ENCODE measurements around the gene KRTAP4-11. TPM values are rescaled to one million over a fixed set of nuclear protein-coding genes. Genes with fewer than 3 reads are reported as not detected.
"Not testable (repeated sequence)": the region's sequence is repeated elsewhere in the genome, so short reads cannot be mapped to it uniquely, and the experiment has no call there.

KRTAP4-11 gene
- polyA plus RNA-seq, 1 of the 3 experiments (the other 2 are of a cell fraction), result not detected

GRCh38 chr17:41123292-41123990, 5.3 kb upstream of the KRTAP4-11 start:
- 22% methylated on average over 8 of the region's 12 CpGs for WGBS (ENCODE audit: low lambda C conversion rate)
- H3F3A ChIP-seq (replicated peaks; ENCODE audit: insufficient read depth); DNase-seq; H4K20me1 ChIP-seq (ENCODE audit: insufficient read depth); H3K79me2 ChIP-seq (ENCODE audit: insufficient read depth); POLR2A ChIA-PET; H3K4me1 ChIP-seq (ENCODE audit: control insufficient read depth in 1 of 2, insufficient read depth in 2 of 2, low read depth in 1 of 2, low read length in 1 of 2); H3K4me2 ChIP-seq; H3K27ac ChIP-seq (ENCODE audit: low read depth in 2 of 2, low read length in 1 of 2); H3K27me3 ChIP-seq (ENCODE audit: insufficient read depth); H3K9me2 ChIP-seq; H2AFZ ChIP-seq (ENCODE audit: low read depth); H3K9me3 ChIP-seq; H3K36me3 ChIP-seq (replicated peaks in 1 of 2; ENCODE audit: control insufficient read depth in 1 of 2, insufficient read depth in 2 of 2, low read length in 1 of 2); H3K4me3 ChIP-seq (ENCODE audit: low read depth in 2 of 2, low read length in 1 of 2); H3K9ac ChIP-seq: not testable (repeated sequence)
- CTCF ChIA-PET, result interaction anchor here (1.0 kb wide), 1 partner anchor 426 kb away, joined by 4 read pairs; no protein-coding TSS in a partner anchor

DNA sequence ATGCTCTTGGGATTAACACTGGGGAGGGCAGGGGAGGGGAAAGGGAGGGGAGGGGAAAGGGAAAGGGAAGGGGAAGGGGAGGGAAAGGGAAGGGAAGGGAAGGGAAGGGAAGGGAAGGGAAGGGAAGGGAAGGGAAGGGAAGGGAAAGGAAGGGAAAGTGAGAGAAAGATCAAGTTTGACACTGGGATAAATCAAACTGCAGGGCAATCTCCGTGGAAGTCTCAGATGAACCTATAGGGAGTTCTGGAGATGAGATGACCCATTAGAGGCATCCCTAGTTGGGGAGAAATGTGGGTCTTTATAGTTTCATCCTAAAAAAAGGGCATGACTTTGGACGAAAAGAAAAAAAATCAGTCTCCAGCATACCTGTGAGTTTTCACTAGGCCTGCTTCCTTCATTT, 3.6 kb upstream of the KRTAP4-11 start:
- H3F3A ChIP-seq (replicated peaks; ENCODE audit: insufficient read depth), result no peaks in the 10 kb centered on the region
- no peaks in the 10 kb centered on the region for H3K27me3 ChIP-seq (ENCODE audit: insufficient read depth)
- H3K27ac ChIP-seq (ENCODE audit: low read depth in 2 of 2, low read length in 1 of 2), result no peak overlapping the region
- WGBS (ENCODE audit: low lambda C conversion rate), result 10% methylated on average over 2 of the region's 2 CpGs
- H3K9ac ChIP-seq, result no peak overlapping the region
- no peaks in the 10 kb centered on the region for H4K20me1 ChIP-seq (ENCODE audit: insufficient read depth)
- no peaks in the 10 kb centered on the region for H3K9me2 ChIP-seq
- H3K9me3 ChIP-seq, result no peaks in the 10 kb centered on the region
- H3K4me3 ChIP-seq (ENCODE audit: low read depth in 2 of 2, low read length in 1 of 2), result no peak overlapping the region
- no peak overlapping the region for H2AFZ ChIP-seq (ENCODE audit: low read depth)
- DNase-seq, result no peak
- TF ChIP-seq TCF12 (IDR thresholded peaks at IDR 0.05) (no peak), USF2 (IDR thresholded peaks at IDR 0.05; ENCODE audit: borderline replicate concordance, low read depth, low read length) (no peak), EZH2phosphoT487 (IDR thresholded peaks at IDR 0.05; ENCODE audit: borderline replicate concordance, low read depth) (no peak), RFX5 (IDR thresholded peaks at IDR 0.05; ENCODE audit: low read length) (no peak), YY1 (IDR thresholded peaks at IDR 0.05; ENCODE audit: low read depth) (no peak), FOXJ3 (CRISPR knock-in tag; IDR thresholded peaks at IDR 0.05) (no peak), JUND (IDR thresholded peaks at IDR 0.05) (no peak)
- ChIA-PET CTCF (no interaction called here), POLR2A (no interaction called here)
- H3K4me1 ChIP-seq (ENCODE audit: control insufficient read depth in 1 of 2, insufficient read depth in 2 of 2, low read depth in 1 of 2, low read length in 1 of 2), result peaks cover 0 to 9% of the 10 kb centered on the region in 2 experiments; a peak in 1 of 4 replicates
- H3K79me2 ChIP-seq (ENCODE audit: insufficient read depth), result no peaks in the 10 kb centered on the region
- no peak overlapping the region for H3K4me2 ChIP-seq
- H3K36me3 ChIP-seq (replicated peaks in 1 of 2; ENCODE audit: control insufficient read depth in 1 of 2, insufficient read depth in 2 of 2, low read length in 1 of 2), result no peaks in the 10 kb centered on the region

DNA sequence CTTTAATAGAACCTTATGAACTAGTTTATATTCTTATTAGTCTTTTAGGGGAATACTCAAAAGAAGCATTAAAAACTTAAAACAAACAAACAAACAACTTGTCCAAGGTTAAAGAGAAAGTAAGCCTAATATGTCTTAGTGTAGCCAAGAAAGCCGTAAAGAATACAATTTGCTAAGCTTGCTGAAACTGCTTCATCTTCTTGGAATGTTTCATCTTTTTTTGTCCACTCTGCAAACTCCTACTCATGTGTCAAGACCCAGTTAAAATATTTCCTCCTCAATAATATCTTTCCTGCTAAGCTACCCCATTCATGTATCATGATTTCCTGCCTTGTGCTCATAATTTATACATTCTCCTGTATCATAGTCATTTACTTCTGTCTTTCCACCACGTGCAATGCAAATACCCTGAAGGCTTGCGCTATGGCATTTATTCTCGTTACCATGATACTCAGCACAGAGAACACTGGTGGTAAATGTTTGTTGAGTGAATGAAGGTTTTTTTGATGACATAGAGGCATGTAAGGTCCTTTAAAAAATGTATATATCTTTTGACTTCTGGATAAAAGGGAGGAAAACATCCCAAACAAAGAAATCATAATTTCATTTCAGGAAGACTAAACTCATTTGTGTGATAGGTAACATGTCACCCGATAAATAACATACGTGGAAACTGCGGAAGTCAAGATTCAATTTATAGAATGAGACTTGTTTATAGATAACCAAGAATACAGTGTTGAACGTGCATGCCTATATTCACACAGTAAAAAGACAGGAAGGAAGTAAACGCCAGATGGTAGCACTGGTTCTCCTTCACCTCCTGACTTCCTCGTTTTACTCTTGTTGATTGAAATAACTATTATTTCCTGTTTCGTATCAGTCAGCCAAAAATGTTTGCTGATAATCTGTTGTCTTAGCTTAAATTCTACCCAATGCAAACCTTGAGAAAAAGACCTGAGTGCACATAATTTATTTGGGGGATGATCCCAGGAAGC, 1.8 kb upstream of the KRTAP4-11 start:
- H3K9me2 ChIP-seq; H3K4me3 ChIP-seq (ENCODE audit: low read depth in 2 of 2, low read length in 1 of 2); H3K79me2 ChIP-seq (ENCODE audit: insufficient read depth); H3K9ac ChIP-seq; H3F3A ChIP-seq (replicated peaks; ENCODE audit: insufficient read depth); H2AFZ ChIP-seq (ENCODE audit: low read depth); H3K36me3 ChIP-seq (replicated peaks in 1 of 2; ENCODE audit: control insufficient read depth in 1 of 2, insufficient read depth in 2 of 2, low read length in 1 of 2); H3K4me1 ChIP-seq (ENCODE audit: control insufficient read depth in 1 of 2, insufficient read depth in 2 of 2, low read depth in 1 of 2, low read length in 1 of 2); CTCF ChIA-PET; H3K27me3 ChIP-seq (ENCODE audit: insufficient read depth); H4K20me1 ChIP-seq (ENCODE audit: insufficient read depth); H3K4me2 ChIP-seq; DNase-seq; POLR2A ChIA-PET; H3K27ac ChIP-seq (ENCODE audit: low read depth in 2 of 2, low read length in 1 of 2); H3K9me3 ChIP-seq: not testable (repeated sequence)
- WGBS (ENCODE audit: low lambda C conversion rate), result 17% methylated on average over 11 of the region's 11 CpGs

All from SK-N-SH (cell line).